HCT116 (cell line): ENCODE results near the gene SND1. TPM values are rescaled to one million over a fixed set of nuclear protein-coding genes. Genes with fewer than 3 reads are reported as not detected.

Experiments used
- ATAC-seq: fragments of 200-7000 bp; cut with Tn5 transposase; 2 replicates; pipeline ENCODE4 v1.9.1; 2020; ENCODE audit warnings: mild to moderate bottlenecking, moderate library complexity
- BruUV-seq: library from RNA; stranded (reverse); fragments of 400-500 nt; replicated peaks from 2 replicates; lab custom pipeline; 2021; lab: Mats Ljungman, UMichigan
- CTCF ChIA-PET: fragments of 300-600 bp; sonication (Branson Sonifier 250); formaldehyde crosslinking; loops from one replicate; lab custom pipeline; 2021; ENCODE audit warnings: antibody characterized with exemption; lab: Charles Lee
- POLR2A ChIA-PET: fragments of 300-600, 350-600 bp; sonication (Branson Sonifier 250); formaldehyde crosslinking; loops from one replicate; lab custom pipeline; 2021; ENCODE audit warnings: antibody characterized with exemption; lab: Charles Lee
- RAD21 ChIA-PET, 2 experiments: fragments of 300-600 bp; sonication (Branson Sonifier 250); formaldehyde crosslinking; loops; one replicate each; lab custom pipeline; 2023; ENCODE audit warnings: low total read pairs in 2 of 2; ENCODE audit not compliant: uncharacterized antibody in 2 of 2, unreplicated experiment in 2 of 2, low non-redundant PET in 1 of 2; lab: Charles Lee
- DNase-seq: peaks from one replicate; pipeline ENCODE4 v3.0.0-alpha.2; 2010; ENCODE audit warnings: low read depth, low spot score
- H2AFZ ChIP-seq: fragments of 200-600 bp; shearing (Covaris generic), sonication (generic); 2 replicates; pipeline ENCODE4 v1.6.1; 2017; ENCODE audit warnings: low read depth, mixed run types, mixed read lengths, antibody characterized with exemption, low read length; ENCODE audit not compliant: poor library complexity, severe bottlenecking
- H3K27ac ChIP-seq: 2 replicates; pipeline ENCODE4 v1.5.1; 2012; ENCODE audit warnings: low read depth, low read length
- H3K27me3 ChIP-seq: fragments of 200-600 bp; sonication (generic); 2 replicates; pipeline ENCODE4 v1.6.1; 2016; ENCODE audit warnings: mixed run types, low read length, mixed read lengths; ENCODE audit not compliant: insufficient read depth
- H3K36me3 ChIP-seq, 2 experiments: fragments of 200-500 bp in 1 of 2; fragments of 200-600 bp in 1 of 2; sonication (Bioruptor generic) in 1 of 2; sonication (generic) in 1 of 2; 2 replicates each; pipeline versions ENCODE4 v1.5.1 to v1.6.1; 2014 to 2016; ENCODE audit warnings: low read length in 2 of 2, inconsistent platforms in 1 of 2, mixed read lengths in 1 of 2, mixed run types in 1 of 2; ENCODE audit not compliant: insufficient read depth in 2 of 2, control insufficient read depth in 1 of 2
- H3K4me1 ChIP-seq, 2 experiments: fragments of 200-600 bp in 1 of 2; sonication (generic) in 1 of 2; 2 replicates each; pipeline versions ENCODE4 v1.5.1 to v1.6.1; 2012 to 2017; ENCODE audit warnings: low read length in 2 of 2, inconsistent platforms in 1 of 2, mild to moderate bottlenecking in 1 of 2, mixed read lengths in 1 of 2, mixed run types in 1 of 2, moderate library complexity in 1 of 2; ENCODE audit not compliant: insufficient read depth in 2 of 2, control insufficient read depth in 1 of 2
- H3K4me2 ChIP-seq: fragments of 200-600 bp; sonication (generic); 2 replicates; pipeline ENCODE4 v1.6.1; 2017; ENCODE audit warnings: mixed run types, low read length, mixed read lengths
- H3K4me3 ChIP-seq, 2 experiments: fragments of 200-600 bp in 1 of 2; sonication (generic) in 1 of 2; replicated peaks in 1 of 2; 2 replicates each; pipeline ENCODE4 v1.5.1; 2011 to 2016; ENCODE audit warnings: low read length in 2 of 2, control low read depth in 1 of 2, low read depth in 1 of 2, mild to moderate bottlenecking in 1 of 2, mixed read lengths in 1 of 2, mixed run types in 1 of 2
- H3K79me2 ChIP-seq: fragments of 200-600 bp; sonication (generic); 2 replicates; pipeline ENCODE4 v1.6.1; 2017; ENCODE audit warnings: mild to moderate bottlenecking, mixed run types, low read length, moderate library complexity, mixed read lengths; ENCODE audit not compliant: insufficient read depth
- H3K9ac ChIP-seq: fragments of 200-600 bp; sonication (generic); 2 replicates; pipeline ENCODE4 v1.6.1; 2016; ENCODE audit warnings: low read length, mixed read lengths
- H3K9me2 ChIP-seq: fragments of 200-600 bp; sonication (generic), shearing (Covaris generic); 2 replicates; pipeline ENCODE4 v1.6.1; 2017; ENCODE audit warnings: mixed run types, mild to moderate bottlenecking, moderate library complexity; ENCODE audit not compliant: insufficient read depth
- H3K9me3 ChIP-seq, 2 experiments: fragments of 200-500 bp in 1 of 2; fragments of 200-600 bp in 1 of 2; sonication (Bioruptor generic) in 1 of 2; sonication (generic) in 1 of 2; 2 replicates each; pipeline ENCODE4 v1.6.1; 2014 to 2017; ENCODE audit warnings: low read length in 2 of 2, mixed read lengths in 2 of 2, inconsistent platforms in 1 of 2, low read depth in 1 of 2, mild to moderate bottlenecking in 1 of 2, mixed run types in 1 of 2, moderate library complexity in 1 of 2; ENCODE audit not compliant: control insufficient read depth in 1 of 2, insufficient read depth in 1 of 2
- H4K20me1 ChIP-seq: fragments of 200-600 bp; sonication (generic), shearing (Covaris generic); 2 replicates; pipeline ENCODE4 v1.6.1; 2017; ENCODE audit warnings: mixed run types, mild to moderate bottlenecking, moderate library complexity; ENCODE audit not compliant: insufficient read depth
- CBX3 ChIP-seq: IDR thresholded peaks from 2 replicates; pipeline ENCODE4 v1.6.1; 2012; ENCODE audit warnings: low read depth
- CEBPB ChIP-seq: IDR thresholded peaks from 2 replicates; pipeline ENCODE4 v1.6.1; 2012; ENCODE audit warnings: low read depth
- ELF1 ChIP-seq: IDR thresholded peaks from 2 replicates; pipeline ENCODE4 v1.6.1; 2012; ENCODE audit warnings: low read depth, borderline replicate concordance
- EZH2 ChIP-seq: fragments of 200-600 bp; sonication (generic); IDR thresholded peaks from 2 replicates; pipeline ENCODE4 v1.6.1; 2017; ENCODE audit warnings: antibody characterized with exemption, mixed run types
- FOSL1 ChIP-seq: IDR thresholded peaks from 2 replicates; pipeline ENCODE4 v1.6.1; 2012; ENCODE audit warnings: low read depth
- JUND ChIP-seq: IDR thresholded peaks from 2 replicates; pipeline ENCODE4 v1.6.1; 2012
- MAX ChIP-seq: IDR thresholded peaks from 2 replicates; pipeline ENCODE4 v1.6.1; 2012
- POLR2AphosphoS5 ChIP-seq: IDR thresholded peaks from 2 replicates; pipeline ENCODE4 v1.6.1; 2011; ENCODE audit warnings: mild to moderate bottlenecking, low read depth, low read length, moderate library complexity
- SIN3A ChIP-seq: IDR thresholded peaks from 2 replicates; pipeline ENCODE4 v1.6.1; 2012; ENCODE audit warnings: low read depth
- SP1 ChIP-seq: IDR thresholded peaks from 2 replicates; pipeline ENCODE4 v1.6.1; 2012; ENCODE audit warnings: low read depth
- TCF7L2 ChIP-seq: IDR thresholded peaks from 2 replicates; pipeline ENCODE4 v1.7.0; 2011; ENCODE audit warnings: borderline replicate concordance, inconsistent platforms; ENCODE audit not compliant: insufficient read depth, insufficient read length; ENCODE audit errors: extremely low read depth
- YY1 ChIP-seq: IDR thresholded peaks from 2 replicates; pipeline ENCODE4 v1.6.1; 2011; ENCODE audit warnings: low read length, low read depth, moderate library complexity, mild to moderate bottlenecking; ENCODE audit not compliant: insufficient replicate concordance; ENCODE audit errors: extremely low read depth
- ZFX ChIP-seq: fragments of 450-650 bp; IDR thresholded peaks from 2 replicates; pipeline ENCODE4 v1.6.1; 2017
- ZNF274 ChIP-seq: fragments of 200-500 bp; sonication (Bioruptor generic); IDR thresholded peaks from 2 replicates; pipeline ENCODE4 v1.6.1; 2014; ENCODE audit warnings: mild to moderate bottlenecking, low read depth, low read length, inconsistent platforms
- intact Hi-C: fragments of 100-400 bp; cut with micrococcal nuclease; formaldehyde crosslinking; loops from 2 replicates; pipeline ENCODE4 v1.10.0; 2022
- total RNA-seq: library from RNA; stranded (reverse); gene quantifications from one replicate; pipeline ENCODE4 v1.2.1, GENCODE V29; 2021; ENCODE audit not compliant: unreplicated experiment
- TF ChIP-seq, protein P1 (sequence below), 3 experiments: fragments of 200-600 bp in 1 of 3; sonication (generic) in 1 of 3; IDR thresholded peaks in 2 of 3; conservative IDR thresholded peaks in 1 of 3; 2 replicates each; pipeline ENCODE4 v1.5.1; 2012 to 2017; ENCODE audit warnings: low read depth in 2 of 3, low read length in 2 of 3, antibody characterized with exemption in 1 of 3, borderline replicate concordance in 1 of 3, control low read depth in 1 of 3, mild to moderate bottlenecking in 1 of 3, mixed read lengths in 1 of 3, mixed run types in 1 of 3, moderate library complexity in 1 of 3; ENCODE audit not compliant: insufficient read depth in 1 of 3
- TF ChIP-seq, protein P2 (sequence below): IDR thresholded peaks from 2 replicates; pipeline ENCODE4 v1.6.1; 2012; ENCODE audit warnings: low read depth

SND1 gene
- total RNA-seq, 1 experiment from 2014 or later, result 169 TPM

DNA sequence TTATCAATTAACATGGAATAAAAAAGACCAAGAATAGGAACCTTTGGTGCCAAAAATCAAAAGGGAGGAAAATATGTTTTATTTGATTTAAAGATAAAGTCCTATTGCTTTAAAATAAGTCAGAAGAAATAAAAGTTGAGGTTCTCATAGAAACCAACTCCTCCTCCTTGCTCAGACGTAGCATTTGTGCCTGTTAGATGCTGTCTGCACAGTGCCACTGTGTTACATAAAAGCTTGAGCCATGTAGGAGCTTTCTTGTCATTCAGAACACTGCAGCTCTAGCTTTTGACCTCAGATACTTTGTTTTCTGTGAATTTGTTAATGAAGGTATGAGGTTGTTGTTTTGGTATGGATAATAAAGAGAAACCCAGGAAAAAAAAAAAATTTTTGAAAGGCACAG lies 328.9 kb downstream of the SND1 start:
- ATAC-seq, result no peak
- Histone ChIP-seq H3K4me2 (no peak overlapping the region), H3K27ac (no peak overlapping the region), H3K79me2 (no peaks in the 10 kb centered on the region), H2AFZ (no peak overlapping the region), H3K27me3 (no peaks in the 10 kb centered on the region), H3K4me3 (no peak overlapping the region), H3K9ac (no peak overlapping the region), H3K9me2 (no peaks in the 10 kb centered on the region), H3K4me1 (peaks cover 0 to 16% of the 10 kb centered on the region in 2 experiments; a peak in 1 of 4 replicates), H4K20me1 (no peaks in the 10 kb centered on the region), H3K9me3 (peaks cover 0 to 10% of the 10 kb centered on the region in 2 experiments; a peak in 1 of 4 replicates), H3K36me3 (peaks cover 0 to 21% of the 10 kb centered on the region in 2 experiments; a peak in 2 of 4 replicates)
- intact Hi-C loops, result no loop called here
- POLR2A ChIA-PET, result no interaction called here
- RAD21 ChIA-PET, result no interaction called here
- DNase-seq, result no peak
- no TSS peak for BruUV-seq
- CTCF ChIA-PET, result no interaction called here
- TF ChIP-seq CBX3 (no peak), JUND (no peak), SP1 (no peak), EZH2 (no peak), SIN3A (no peak), CEBPB (no peak), ZNF274 (no peak), ZFX (no peak), YY1 (no peak), FOSL1 (no peak), POLR2AphosphoS5 (no peak), MAX (no peak), TCF7L2 (no peak), ELF1 (no peak)
- TF ChIP-seq, protein P1, sequence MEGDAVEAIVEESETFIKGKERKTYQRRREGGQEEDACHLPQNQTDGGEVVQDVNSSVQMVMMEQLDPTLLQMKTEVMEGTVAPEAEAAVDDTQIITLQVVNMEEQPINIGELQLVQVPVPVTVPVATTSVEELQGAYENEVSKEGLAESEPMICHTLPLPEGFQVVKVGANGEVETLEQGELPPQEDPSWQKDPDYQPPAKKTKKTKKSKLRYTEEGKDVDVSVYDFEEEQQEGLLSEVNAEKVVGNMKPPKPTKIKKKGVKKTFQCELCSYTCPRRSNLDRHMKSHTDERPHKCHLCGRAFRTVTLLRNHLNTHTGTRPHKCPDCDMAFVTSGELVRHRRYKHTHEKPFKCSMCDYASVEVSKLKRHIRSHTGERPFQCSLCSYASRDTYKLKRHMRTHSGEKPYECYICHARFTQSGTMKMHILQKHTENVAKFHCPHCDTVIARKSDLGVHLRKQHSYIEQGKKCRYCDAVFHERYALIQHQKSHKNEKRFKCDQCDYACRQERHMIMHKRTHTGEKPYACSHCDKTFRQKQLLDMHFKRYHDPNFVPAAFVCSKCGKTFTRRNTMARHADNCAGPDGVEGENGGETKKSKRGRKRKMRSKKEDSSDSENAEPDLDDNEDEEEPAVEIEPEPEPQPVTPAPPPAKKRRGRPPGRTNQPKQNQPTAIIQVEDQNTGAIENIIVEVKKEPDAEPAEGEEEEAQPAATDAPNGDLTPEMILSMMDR (IDR thresholded peaks at IDR 0.05 in 2 of 3, conservative IDR thresholded peaks at IDR 0.05 in 1 of 3; ENCODE audit: borderline replicate concordance in 1 of 3, insufficient read depth in 1 of 3, low read depth in 2 of 3, low read length in 2 of 3), result no peak
- TF ChIP-seq, protein P2, sequence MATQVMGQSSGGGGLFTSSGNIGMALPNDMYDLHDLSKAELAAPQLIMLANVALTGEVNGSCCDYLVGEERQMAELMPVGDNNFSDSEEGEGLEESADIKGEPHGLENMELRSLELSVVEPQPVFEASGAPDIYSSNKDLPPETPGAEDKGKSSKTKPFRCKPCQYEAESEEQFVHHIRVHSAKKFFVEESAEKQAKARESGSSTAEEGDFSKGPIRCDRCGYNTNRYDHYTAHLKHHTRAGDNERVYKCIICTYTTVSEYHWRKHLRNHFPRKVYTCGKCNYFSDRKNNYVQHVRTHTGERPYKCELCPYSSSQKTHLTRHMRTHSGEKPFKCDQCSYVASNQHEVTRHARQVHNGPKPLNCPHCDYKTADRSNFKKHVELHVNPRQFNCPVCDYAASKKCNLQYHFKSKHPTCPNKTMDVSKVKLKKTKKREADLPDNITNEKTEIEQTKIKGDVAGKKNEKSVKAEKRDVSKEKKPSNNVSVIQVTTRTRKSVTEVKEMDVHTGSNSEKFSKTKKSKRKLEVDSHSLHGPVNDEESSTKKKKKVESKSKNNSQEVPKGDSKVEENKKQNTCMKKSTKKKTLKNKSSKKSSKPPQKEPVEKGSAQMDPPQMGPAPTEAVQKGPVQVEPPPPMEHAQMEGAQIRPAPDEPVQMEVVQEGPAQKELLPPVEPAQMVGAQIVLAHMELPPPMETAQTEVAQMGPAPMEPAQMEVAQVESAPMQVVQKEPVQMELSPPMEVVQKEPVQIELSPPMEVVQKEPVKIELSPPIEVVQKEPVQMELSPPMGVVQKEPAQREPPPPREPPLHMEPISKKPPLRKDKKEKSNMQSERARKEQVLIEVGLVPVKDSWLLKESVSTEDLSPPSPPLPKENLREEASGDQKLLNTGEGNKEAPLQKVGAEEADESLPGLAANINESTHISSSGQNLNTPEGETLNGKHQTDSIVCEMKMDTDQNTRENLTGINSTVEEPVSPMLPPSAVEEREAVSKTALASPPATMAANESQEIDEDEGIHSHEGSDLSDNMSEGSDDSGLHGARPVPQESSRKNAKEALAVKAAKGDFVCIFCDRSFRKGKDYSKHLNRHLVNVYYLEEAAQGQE, result no peak
